OCI-LY1 (cell line): ENCODE measurements around the gene NDUFA7.

Experiments
- H2AFZ ChIP-seq: fragments of 200-600 bp; sonication (generic), shearing (Covaris generic); 2 replicates; pipeline ENCODE4 v1.6.0; 2014; ENCODE audit warnings: antibody characterized with exemption, mild to moderate bottlenecking, low read length
- H3F3A ChIP-seq: fragments of 200-600 bp; sonication (generic), shearing (Covaris generic); 2 replicates; pipeline ENCODE4 v1.6.0; 2014; ENCODE audit warnings: mild to moderate bottlenecking, antibody characterized with exemption, low read length, moderate library complexity; ENCODE audit not compliant: insufficient read depth
- H3K27ac ChIP-seq: fragments of 200-600 bp; sonication (generic); 2 replicates; pipeline ENCODE4 v1.5.1; 2014; ENCODE audit warnings: low read length, mixed run types, mild to moderate bottlenecking, low read depth; ENCODE audit not compliant: poor library complexity, severe bottlenecking
- H3K27me3 ChIP-seq: fragments of 200-600 bp; sonication (generic); 2 replicates; pipeline ENCODE4 v1.6.0; 2014; ENCODE audit warnings: antibody characterized with exemption, mild to moderate bottlenecking, low read length, moderate library complexity; ENCODE audit not compliant: insufficient read depth
- H3K36me3 ChIP-seq: fragments of 200-600 bp; sonication (generic); 2 replicates; pipeline ENCODE4 v1.6.1; 2014; ENCODE audit warnings: mild to moderate bottlenecking, antibody characterized with exemption, low read length, moderate library complexity, mixed read lengths; ENCODE audit not compliant: insufficient read depth
- H3K4me1 ChIP-seq: fragments of 200-600 bp; sonication (generic); 2 replicates; pipeline ENCODE4 v1.5.1; 2014; ENCODE audit warnings: mild to moderate bottlenecking, low read length, moderate library complexity; ENCODE audit not compliant: insufficient read depth, severe bottlenecking
- H3K4me2 ChIP-seq: fragments of 200-600 bp; sonication (generic), shearing (Covaris generic); 2 replicates; pipeline ENCODE4 v1.6.1; 2014; ENCODE audit warnings: low read length
- H3K4me3 ChIP-seq: fragments of 200-600 bp; sonication (generic); 2 replicates; pipeline ENCODE4 v1.5.1; 2014; ENCODE audit warnings: low read length, low read depth, mild to moderate bottlenecking, mixed read lengths; ENCODE audit not compliant: poor library complexity, severe bottlenecking
- H3K79me2 ChIP-seq: fragments of 200-600 bp; shearing (Covaris generic); 2 replicates; pipeline ENCODE4 v1.6.1; 2016; ENCODE audit warnings: mixed run types, low read length, mixed read lengths; ENCODE audit not compliant: insufficient read depth
- H3K9ac ChIP-seq: fragments of 200-600 bp; sonication (generic), shearing (Covaris generic); 2 replicates; pipeline ENCODE4 v1.6.1; 2014; ENCODE audit warnings: mild to moderate bottlenecking, low read length, mixed read lengths
- H3K9me2 ChIP-seq: fragments of 200-600 bp; sonication (generic), shearing (Covaris generic); 2 replicates; pipeline ENCODE4 v1.6.1; 2014; ENCODE audit warnings: low read depth, mild to moderate bottlenecking, low read length, mixed read lengths
- H3K9me3 ChIP-seq: fragments of 200-600 bp; shearing (Covaris generic); 2 replicates; pipeline ENCODE4 v1.6.1; 2014; ENCODE audit warnings: low read length, mixed read lengths
- H4K20me1 ChIP-seq: fragments of 200-600 bp; sonication (generic), shearing (Covaris generic); 2 replicates; pipeline ENCODE4 v1.6.0; 2016; ENCODE audit warnings: mild to moderate bottlenecking, low read length; ENCODE audit not compliant: insufficient read depth
- CTCF ChIP-seq: fragments of 200-600 bp; sonication (generic), shearing (Covaris generic); IDR thresholded peaks from 2 replicates; pipeline ENCODE4 v1.5.1; 2017; ENCODE audit warnings: mild to moderate bottlenecking, antibody characterized with exemption, low read length, moderate library complexity, mixed read lengths
- EZH2 ChIP-seq: fragments of 200-600 bp; sonication (generic), shearing (Covaris generic); IDR thresholded peaks from 2 replicates; pipeline ENCODE4 v1.8.0; 2017; ENCODE audit warnings: borderline replicate concordance, mixed run types, mild to moderate bottlenecking, antibody characterized with exemption, low read length, moderate library complexity, mixed read lengths

NDUFA7 gene

GRCh38 chr19:8331263-8331845 lies 10.2 kb upstream of the NDUFA7 start:
- Histone ChIP-seq H3K9me3 (no peaks in the 10 kb centered on the region), H3K9me2 (no peaks in the 10 kb centered on the region), H3K4me1 (no peaks in the 10 kb centered on the region), H3F3A (no peaks in the 10 kb centered on the region), H3K27me3 (peaks cover 9% of the 10 kb centered on the region; the same call in 1 of the 2 replicates), H2AFZ (no peak overlapping the region), H3K4me2 (no peak overlapping the region), H4K20me1 (no peaks in the 10 kb centered on the region), H3K4me3 (no peak overlapping the region), H3K9ac (no peak overlapping the region), H3K27ac (no peak overlapping the region), H3K36me3 (no peaks in the 10 kb centered on the region), H3K79me2 (no peaks in the 10 kb centered on the region)
- TF ChIP-seq EZH2 (no peak), CTCF (no peak)

- H3F3A ChIP-seq, result no peaks in the 10 kb centered on the region
- no peaks in the 10 kb centered on the region for H3K79me2 ChIP-seq
- H3K27ac ChIP-seq, result no peak overlapping the region
- no peaks in the 10 kb centered on the region for H3K9me2 ChIP-seq
- H3K27me3 ChIP-seq, result peaks cover 9% of the 10 kb centered on the region; the same call in 1 of the 2 replicates
- H3K9me3 ChIP-seq, result no peaks in the 10 kb centered on the region
- H2AFZ ChIP-seq, result no peak overlapping the region
- no peak overlapping the region for H3K9ac ChIP-seq
- H3K4me3 ChIP-seq, result no peak overlapping the region
- H3K4me2 ChIP-seq, result no peak overlapping the region
- no peaks in the 10 kb centered on the region for H3K4me1 ChIP-seq
- H3K36me3 ChIP-seq, result no peaks in the 10 kb centered on the region
- TF ChIP-seq EZH2, result no peak
- no peak for TF ChIP-seq CTCF
- no peaks in the 10 kb centered on the region for H4K20me1 ChIP-seq
These were observed 8.8 kb upstream of the NDUFA7 start for GRCh38 chr19:8329996-8330395.

- no peak overlapping the region for H3K27ac ChIP-seq
- TF ChIP-seq EZH2, result no peak
- TF ChIP-seq CTCF, result no peak
- peaks cover 16% of the 10 kb centered on the region for H3K4me1 ChIP-seq
- H3K36me3 ChIP-seq, result peaks cover 31% of the 10 kb centered on the region
- H3K27me3 ChIP-seq, result peaks cover 9% of the 10 kb centered on the region; the same call in 1 of the 2 replicates
- H3K4me2 ChIP-seq, result no peak overlapping the region
- no peak overlapping the region for H3K9ac ChIP-seq
- H3K4me3 ChIP-seq, result no peak overlapping the region
- peaks cover 9% of the 10 kb centered on the region; the same call in 1 of the 2 replicates for H3K79me2 ChIP-seq
- H4K20me1 ChIP-seq, result no peaks in the 10 kb centered on the region
- H2AFZ ChIP-seq, result no peak overlapping the region
- no peaks in the 10 kb centered on the region for H3F3A ChIP-seq
- no peaks in the 10 kb centered on the region for H3K9me2 ChIP-seq
- H3K9me3 ChIP-seq, result no peaks in the 10 kb centered on the region
These were observed 4.3 kb upstream of the NDUFA7 start for GRCh38 chr19:8325454-8325853.
